Suprapubic skin (tissue), 4 donors: ENCODE measurements around the gene ZBTB44.
"Not testable (repeated sequence)": the region's sequence is repeated elsewhere in the genome, so short reads cannot be mapped to it uniquely, and the experiment has no call there.

Experiments used
- CTCF ChIP-seq, 2 donors: fragments of 200-600 bp in 1 of 2; fragments of 450-650 bp in 1 of 2; sonication (generic) in 1 of 2; IDR thresholded peaks; one replicate each; pipeline ENCODE4 v1.5.1; 2016 to 2019; ENCODE audit warnings: antibody characterized with exemption in 2 of 2, mild to moderate bottlenecking in 1 of 2, moderate library complexity in 1 of 2
- EP300 ChIP-seq: sonication (generic); formaldehyde crosslinking; IDR thresholded peaks from one replicate; pipeline ENCODE4 v1.6.1; 2017; ENCODE audit warnings: antibody characterized with exemption
- POLR2A ChIP-seq, 2 donors: fragments of 450-650 bp; IDR thresholded peaks; one replicate each; pipeline ENCODE4 v1.6.1; 2017; ENCODE audit warnings: antibody characterized with exemption in 2 of 2, mild to moderate bottlenecking in 2 of 2, moderate library complexity in 2 of 2
- POLR2AphosphoS5 ChIP-seq, 3 donors: sonication (generic); formaldehyde crosslinking; IDR thresholded peaks; one replicate each; pipeline ENCODE4 v1.6.1; 2017; ENCODE audit warnings: antibody characterized with exemption in 3 of 3

GRCh38 chr11:130233486-130233885 lies 81.2 kb downstream of the ZBTB44 start:
- not testable (repeated sequence) for TF ChIP-seq CTCF (IDR thresholded peaks at IDR 0.05); EP300; POLR2A (IDR thresholded peaks at IDR 0.05); POLR2AphosphoS5 (IDR thresholded peaks at IDR 0.05)
